Ascending aorta (tissue), 2 donors: ENCODE results near the gene GPR84. TPM values are rescaled to one million over a fixed set of nuclear protein-coding genes. Genes with fewer than 3 reads are reported as not detected.
A peak's percentile ranks its signal among the peaks of the same experiment; 100 is the strongest.

Experiments
- DNase-seq, 2 donors: peaks; one replicate each; pipeline ENCODE4 v3.0.0-alpha.2; 2019; ENCODE audit warnings: low spot score in 2 of 2
- H3K27ac ChIP-seq, 2 donors: fragments of 200-600 bp; sonication (generic); one replicate each; pipeline ENCODE4 v1.5.1; 2016 to 2017; ENCODE audit warnings: mild to moderate bottlenecking in 1 of 2
- H3K27me3 ChIP-seq: fragments of 200-600 bp; sonication (generic); one replicate; pipeline ENCODE4 v1.5.1; 2017
- H3K36me3 ChIP-seq, 2 donors: fragments of 200-600 bp; sonication (generic); one replicate each; pipeline ENCODE4 v1.5.1; 2016
- H3K4me1 ChIP-seq, 2 donors: fragments of 200-600 bp; sonication (generic); one replicate each; pipeline ENCODE4 v1.5.1; 2016 to 2017; ENCODE audit warnings: mild to moderate bottlenecking in 1 of 2
- H3K4me3 ChIP-seq, 2 donors: fragments of 200-600 bp; sonication (generic); one replicate each; pipeline ENCODE4 v1.5.1; 2016 to 2017; ENCODE audit warnings: mild to moderate bottlenecking in 1 of 2
- H3K9me3 ChIP-seq, 2 donors: fragments of 200-600 bp; sonication (generic); one replicate each; pipeline ENCODE4 v1.5.1; 2016
- CTCF ChIP-seq, 3 experiments: fragments of 200-600 bp in 2 of 3; fragments of 450-650 bp in 1 of 3; sonication (generic) in 2 of 3; IDR thresholded peaks; one replicate each; pipeline ENCODE4 v1.5.1; 2016 to 2019; ENCODE audit warnings: antibody characterized with exemption in 3 of 3, mild to moderate bottlenecking in 1 of 3, moderate library complexity in 1 of 3
- intact Hi-C: fragments of 100-400 bp; cut with DNase I; formaldehyde crosslinking; loops from one replicate; pipeline ENCODE4 v1.15.1; 2023
- total RNA-seq: library from RNA; depleted of rRNA; stranded (reverse); fragments of >200 nt; gene quantifications from one replicate; pipeline ENCODE4 v1.1.0, GENCODE V29; 2016

GPR84 gene
- total RNA-seq: not detected

- no peaks in the 10 kb centered on the region for H3K9me3 ChIP-seq
- peaks cover 3 to 18% of the 10 kb centered on the region in 2 donors for H3K4me1 ChIP-seq
- intact Hi-C loops: loop anchor here (5.0 to 10.0 kb wide), 2 partner anchors 110 to 142 kb away; no protein-coding TSS in a partner anchor
- DNase-seq: no peak
- H3K27ac ChIP-seq: no peak within 1 kb of the TSS
- H3K4me3 ChIP-seq: no peak within 1 kb of the TSS
- TF ChIP-seq CTCF (IDR thresholded peaks at IDR 0.05): no peak
- H3K36me3 ChIP-seq: no peaks in the 10 kb centered on the region
- no peaks in the 10 kb centered on the region for H3K27me3 ChIP-seq
Observed at GRCh38 chr12:54364413-54364812, at the start of gene GPR84. GPR84 (minus strand) TSS chr12:54364486; CDS start chr12:54363851, 635 bp downstream.

DNA sequence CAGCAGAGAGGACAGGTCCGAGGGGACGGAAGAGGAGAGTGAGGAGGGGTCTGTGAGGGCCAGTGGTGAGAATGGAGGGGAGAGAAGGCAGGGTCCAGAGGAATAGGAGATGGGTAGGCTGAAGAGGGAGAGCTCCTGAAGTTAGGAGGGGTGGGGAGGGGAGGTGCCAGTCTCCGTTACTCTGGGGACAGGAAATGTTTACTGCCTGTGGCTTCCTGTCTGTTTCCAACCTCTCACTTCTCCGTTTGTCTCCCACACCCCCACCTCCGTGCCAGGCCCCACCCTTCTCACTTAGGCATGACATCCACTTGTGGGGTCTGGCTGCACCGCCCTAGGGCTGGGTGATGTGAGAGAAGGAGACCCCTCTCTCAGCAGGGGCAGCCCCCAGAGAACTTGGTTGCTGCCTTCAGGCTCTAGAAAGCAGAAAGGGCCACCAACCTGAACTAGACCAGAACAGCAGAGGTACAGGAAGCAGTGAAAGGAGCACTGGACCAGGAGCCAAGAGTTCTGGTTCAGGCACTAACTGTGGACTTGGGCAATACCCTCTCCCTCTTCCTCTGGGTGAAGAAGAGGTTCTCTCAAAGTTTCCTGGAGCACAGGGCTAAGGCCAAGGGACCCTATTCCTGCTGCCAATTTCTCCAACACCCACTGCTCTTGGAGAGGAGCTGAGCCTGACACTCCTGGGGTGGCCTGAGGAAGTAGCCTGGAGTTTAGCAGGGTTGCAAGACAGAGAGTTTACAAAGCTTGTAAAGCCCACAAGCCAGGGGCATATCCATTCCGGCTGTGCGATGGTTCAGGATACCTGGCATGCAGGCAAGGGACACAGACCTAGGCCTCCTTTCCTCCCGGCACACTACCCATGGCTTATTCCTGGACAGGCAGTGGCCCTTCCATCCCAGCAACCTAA is 49.3 kb upstream of the GPR84 start:
- Histone ChIP-seq H3K27me3 (no peaks in the 10 kb centered on the region), H3K36me3 (peaks cover 58 to 90% of the 10 kb centered on the region in 2 donors), H3K9me3 (no peaks in the 10 kb centered on the region), H3K4me3 (peak overlapping the region; percentile 70 to 98), H3K27ac (peak overlapping the region; percentile 37 to 97), H3K4me1 (peaks cover 24 to 47% of the 10 kb centered on the region in 2 donors)
- peak in 1 of 2 donors; percentile 56 for DNase-seq
- intact Hi-C loops: no loop called here
- TF ChIP-seq CTCF (IDR thresholded peaks at IDR 0.05): no peak

DNA sequence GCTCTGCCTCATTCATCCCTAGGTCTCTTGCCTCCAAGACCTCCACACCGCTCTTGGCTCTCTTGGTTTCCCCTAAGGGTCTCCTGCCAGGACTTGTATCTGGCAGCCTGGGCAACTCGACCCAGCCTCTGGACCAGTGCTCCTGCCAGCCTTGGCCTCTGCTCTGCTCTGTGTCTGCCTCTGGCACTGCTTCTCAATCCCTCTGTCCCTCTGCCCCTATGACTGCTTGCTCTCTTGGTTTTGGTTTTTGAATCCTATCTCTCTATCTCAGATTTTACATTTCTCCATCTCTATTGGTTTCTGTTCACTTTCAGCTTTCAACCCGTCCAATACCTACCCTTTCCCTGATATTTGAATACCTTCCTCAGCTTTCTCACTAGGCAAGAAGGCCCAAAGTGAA is 48.5 kb upstream of the GPR84 start:
- no peak for DNase-seq
- Histone ChIP-seq H3K4me3 (peak overlapping the region; percentile 70 to 98), H3K9me3 (no peaks in the 10 kb centered on the region), H3K27me3 (no peaks in the 10 kb centered on the region), H3K4me1 (peaks cover 24 to 53% of the 10 kb centered on the region in 2 donors), H3K36me3 (peaks cover 65 to 95% of the 10 kb centered on the region in 2 donors), H3K27ac (peak overlapping the region; percentile 37 to 97)
- intact Hi-C loops: no loop called here
- TF ChIP-seq CTCF (IDR thresholded peaks at IDR 0.05): no peak

- TF ChIP-seq CTCF (IDR thresholded peaks at IDR 0.05): no peak
- peak in 1 of 2 donors; percentile 4 for DNase-seq
- H3K9me3 ChIP-seq: no peaks in the 10 kb centered on the region
- H3K27me3 ChIP-seq: no peaks in the 10 kb centered on the region
- H3K4me1 ChIP-seq: peaks cover 24 to 56% of the 10 kb centered on the region in 2 donors
- intact Hi-C loops: no loop called here
- H3K4me3 ChIP-seq: peak overlapping the region; percentile 70 to 98
- H3K36me3 ChIP-seq: peaks cover 70 to 97% of the 10 kb centered on the region in 2 donors
- peak overlapping the region; percentile 37 to 97 for H3K27ac ChIP-seq
Observed at GRCh38 chr12:54412348-54412747, 48.1 kb upstream of the GPR84 start.

DNA sequence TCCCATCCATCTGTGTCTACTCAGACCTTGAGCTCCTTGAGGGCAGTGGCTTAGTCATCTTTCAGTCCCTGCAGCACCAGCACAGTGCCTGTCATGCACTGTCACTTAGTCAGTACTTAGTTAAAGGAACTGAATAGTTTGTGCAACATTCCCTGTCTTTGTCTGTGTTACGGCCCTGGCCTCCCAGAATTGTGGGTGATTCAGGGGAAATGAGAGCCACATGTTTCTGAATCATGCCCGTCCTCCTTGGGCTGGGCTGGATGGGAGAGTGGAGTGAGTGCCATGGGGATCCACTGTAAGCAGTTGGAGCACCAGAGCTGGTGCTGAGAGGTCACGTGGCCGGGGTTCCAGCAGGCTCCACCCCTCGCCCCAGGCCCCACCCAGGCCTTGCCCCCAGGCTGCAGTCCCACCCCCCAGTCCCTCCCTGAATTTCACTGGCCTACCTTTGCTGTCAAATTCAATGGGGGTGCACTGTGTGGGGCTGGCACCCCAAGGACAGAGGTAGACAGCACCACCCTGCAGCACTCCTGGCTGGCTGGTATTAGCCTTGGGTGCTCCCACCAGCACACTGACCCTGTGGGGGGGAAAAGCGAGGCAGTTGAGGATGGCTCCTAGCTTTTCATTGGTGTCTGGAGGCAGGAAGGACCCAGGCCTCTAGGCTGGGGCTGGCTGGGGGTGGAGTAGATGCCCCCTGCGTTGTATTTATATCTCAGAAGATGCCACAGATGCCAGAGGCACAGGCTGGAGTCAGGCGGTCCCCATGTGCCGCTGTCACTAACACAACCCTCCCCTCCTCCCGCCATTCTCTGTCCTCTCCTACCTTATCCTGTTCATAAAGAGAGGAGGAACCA is 47.3 kb upstream of the GPR84 start:
- peaks cover 24 to 56% of the 10 kb centered on the region in 2 donors for H3K4me1 ChIP-seq
- DNase-seq: peak; percentile 77 to 91
- no peaks in the 10 kb centered on the region for H3K27me3 ChIP-seq
- H3K36me3 ChIP-seq: peaks cover 77 to 99% of the 10 kb centered on the region in 2 donors
- no peak for TF ChIP-seq CTCF (IDR thresholded peaks at IDR 0.05)
- no peaks in the 10 kb centered on the region for H3K9me3 ChIP-seq
- H3K27ac ChIP-seq: peak overlapping the region; percentile 37 to 97
- intact Hi-C loops: no loop called here
- H3K4me3 ChIP-seq: peak overlapping the region; percentile 70 to 98
